ENCODE data around the gene EMP2.

GRCh38 chr16:10580883-10581247, 467 bp upstream of the EMP2 start:
- TF ChIP-seq POLR2A (IDR thresholded peaks at IDR 0.05; ENCODE audit: low read length) (no peak), CTCF (IDR thresholded peaks at IDR 0.05) (no peak), ZFP36 (IDR thresholded peaks at IDR 0.05; ENCODE audit: borderline replicate concordance, partially characterized antibody) (no peak)

All from A549 (cell line).